HG02981 (cell line): Measurements from ENCODE around the gene HK2.
"Not testable (repeated sequence)": the region's sequence is repeated elsewhere in the genome, so short reads cannot be mapped to it uniquely, and the experiment has no call there.

Experiments
- ATAC-seq: cut with Tn5 transposase; IDR thresholded peaks from one replicate; pipeline ENCODE4 v1.9.1; 2021; ENCODE audit warnings: mild to moderate bottlenecking, moderate library complexity; ENCODE audit not compliant: unreplicated experiment

Gene HK2

GRCh38 chr2:74833418-74834233 lies at the start of gene HK2:
TSS of gene HK2 (plus strand) at chr2:74834127. CDS start at chr2:74834581, 454 bp downstream.
- peak; percentile 75 for ATAC-seq

DNA sequence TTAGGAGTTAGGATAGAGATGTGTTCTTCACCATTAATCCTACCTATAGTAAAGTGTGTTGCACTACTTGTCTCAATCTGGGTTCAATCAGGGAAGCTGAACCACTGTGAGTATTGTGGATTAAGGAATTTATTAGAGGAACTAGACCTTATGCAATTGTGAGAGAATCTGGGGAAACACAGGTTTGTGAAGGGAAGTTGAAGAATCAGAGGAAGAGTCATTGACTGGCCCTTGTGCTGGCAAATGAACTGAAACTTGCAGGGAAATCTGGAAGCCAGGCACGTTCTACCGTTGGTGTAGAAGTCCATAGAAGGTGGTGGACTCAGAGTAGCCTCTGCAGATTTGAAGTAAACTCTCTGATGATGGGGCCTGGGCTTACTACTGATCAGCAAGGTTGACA lies 44.7 kb upstream of the HK2 start:
- no peak for ATAC-seq

GRCh38 chr2:74792282-74792681 lies 41.6 kb upstream of the HK2 start:
- no peak for ATAC-seq

- ATAC-seq, result not testable (repeated sequence)
These were observed 39.0 kb upstream of the HK2 start for GRCh38 chr2:74794878-74795277.

DNA sequence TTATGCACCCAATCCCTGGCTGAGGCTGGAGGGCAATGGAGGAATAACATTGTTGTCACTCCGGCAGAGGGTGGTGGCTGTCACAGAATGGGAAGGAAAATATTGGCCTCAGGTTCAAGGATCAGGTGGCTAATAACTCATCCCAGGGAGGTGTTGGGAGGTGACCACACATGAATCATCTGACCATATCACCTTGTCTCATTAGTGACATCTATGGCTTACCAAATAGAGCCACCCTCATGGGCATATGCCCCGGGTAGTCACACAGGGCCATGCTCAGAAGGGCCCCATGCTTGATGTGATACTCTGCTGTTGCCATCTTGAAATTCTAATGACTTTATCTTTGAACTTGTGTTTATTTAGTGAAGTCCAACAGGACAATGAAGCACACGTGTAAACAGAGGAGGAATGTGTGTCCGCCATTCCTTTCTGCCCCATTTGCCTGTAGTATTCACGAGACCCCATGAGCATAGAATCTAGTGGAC lies 27.5 kb upstream of the HK2 start:
- no peak for ATAC-seq

- ATAC-seq, result no peak
These were observed 27.0 kb upstream of the HK2 start for GRCh38 chr2:74806920-74807319.

GRCh38 chr2:74812787-74813590 lies 20.9 kb upstream of the HK2 start:
- no peak for ATAC-seq

DNA sequence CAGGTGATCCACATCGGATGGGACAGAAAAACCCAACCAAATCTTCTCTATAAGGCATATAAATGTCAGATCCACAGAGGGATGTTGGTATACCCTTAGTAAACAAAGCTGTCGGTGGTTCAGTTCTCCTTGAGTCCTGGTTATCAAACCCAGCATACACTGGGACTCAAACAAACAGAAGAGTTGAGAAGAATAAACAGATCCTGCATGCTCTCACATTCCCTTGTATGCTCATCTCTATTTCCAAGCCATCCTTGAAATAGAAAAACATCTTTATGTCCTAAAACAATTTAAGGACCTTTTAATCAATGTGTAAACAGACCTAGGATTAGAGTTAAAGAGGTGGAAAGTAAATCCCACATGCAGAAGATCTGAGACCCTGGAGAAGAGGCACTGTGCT lies 19.8 kb upstream of the HK2 start:
- ATAC-seq, result no peak

GRCh38 chr2:74815941-74816340 lies 18.0 kb upstream of the HK2 start:
- ATAC-seq, result no peak

DNA sequence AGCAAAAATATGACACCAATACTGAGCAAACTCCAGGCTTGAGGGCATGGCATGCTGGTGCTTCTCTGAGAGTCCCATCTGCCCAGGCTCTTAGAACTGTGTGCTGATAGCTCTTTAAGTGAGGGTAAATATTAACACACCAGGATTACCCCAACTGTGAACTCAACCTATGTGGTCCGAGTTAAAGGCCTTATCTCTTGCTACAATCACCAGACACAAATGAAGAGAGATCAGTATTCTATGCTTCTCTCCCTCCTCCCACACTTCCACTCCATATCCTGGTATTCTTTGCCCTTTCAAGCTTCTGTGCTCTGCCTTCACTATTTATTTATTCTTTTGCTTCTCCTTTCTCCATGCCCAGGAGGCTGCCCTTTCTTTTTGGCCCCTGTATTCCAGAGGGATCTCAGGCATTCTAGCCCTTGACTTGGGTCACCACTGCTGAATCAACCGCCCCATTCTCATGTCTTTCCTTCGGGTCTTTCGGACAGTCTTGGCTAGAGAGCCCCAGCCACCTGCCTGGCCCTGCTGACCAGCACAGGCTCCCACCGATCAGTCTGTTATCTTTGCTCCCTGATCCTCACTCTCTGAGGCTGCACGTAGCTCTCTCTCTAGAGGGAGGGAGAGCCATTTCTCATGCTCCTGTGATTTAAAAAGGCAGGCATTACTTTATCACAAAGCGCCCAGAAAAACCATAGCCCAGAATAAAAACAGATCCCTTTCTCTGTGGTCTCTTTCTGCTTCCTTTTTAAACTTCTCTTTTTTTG lies 17.2 kb upstream of the HK2 start:
- peak; percentile 62 for ATAC-seq

DNA sequence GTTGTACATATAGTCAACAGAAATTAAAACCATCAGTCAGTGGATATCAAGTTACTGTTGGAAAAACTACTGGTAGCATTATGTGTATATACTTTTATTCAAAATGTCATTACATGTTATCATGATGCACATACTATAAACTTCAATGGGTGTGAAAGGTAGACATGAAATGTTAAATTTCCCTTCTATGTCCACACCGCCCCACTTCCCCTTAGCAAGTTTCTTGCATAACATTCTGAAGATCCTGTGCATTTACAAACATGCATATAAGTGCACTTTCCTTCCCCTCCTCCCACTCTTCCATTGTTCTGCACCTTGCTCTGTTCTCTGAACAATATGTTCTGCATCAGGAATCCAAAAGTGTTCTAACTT lies 16.6 kb upstream of the HK2 start:
- ATAC-seq, result no peak

GRCh38 chr2:74819702-74820101 lies 14.2 kb upstream of the HK2 start:
- no peak for ATAC-seq

DNA sequence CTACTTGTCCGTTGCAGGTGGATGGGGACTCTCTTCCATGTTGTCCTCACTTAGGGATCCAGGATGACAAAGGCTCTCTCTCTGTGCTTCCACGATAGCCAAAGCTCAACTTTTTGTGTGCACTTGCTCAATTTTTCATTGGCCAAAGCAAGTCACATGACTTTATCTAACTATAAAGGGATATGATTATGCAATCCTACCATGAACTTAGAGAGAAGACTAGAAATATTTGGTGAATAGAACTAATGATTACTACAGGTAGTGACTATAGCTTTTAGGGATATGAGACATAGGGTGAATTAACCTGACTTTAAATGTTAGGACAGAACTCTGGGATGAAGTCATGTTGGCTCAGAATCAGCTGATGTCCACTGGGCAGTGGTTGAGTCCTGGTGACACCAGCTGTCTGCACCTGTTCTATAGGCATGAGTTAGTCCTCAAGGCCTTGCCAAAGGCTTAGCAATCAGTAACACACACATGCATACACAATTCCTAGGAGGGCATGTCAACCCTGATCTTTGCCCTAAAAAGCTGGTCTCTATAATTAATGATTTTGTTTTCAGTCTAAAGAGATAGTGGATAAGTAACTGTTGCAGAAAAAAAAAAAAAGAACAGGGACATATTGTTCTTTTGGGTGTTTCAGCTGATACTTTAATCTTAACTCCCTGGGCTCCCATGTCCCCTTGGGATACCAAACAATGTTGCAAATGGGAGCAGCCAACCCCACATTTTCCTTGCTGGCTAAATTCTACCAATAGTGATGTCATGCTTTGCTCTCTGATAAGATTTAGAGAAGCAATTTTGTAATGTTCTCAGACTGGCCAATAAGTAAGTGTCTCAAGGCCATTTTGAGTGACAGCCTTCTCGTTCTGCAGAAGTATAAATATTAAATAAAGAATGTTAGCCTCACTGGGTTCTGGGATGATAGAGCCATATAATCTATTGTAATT lies 12.5 kb upstream of the HK2 start:
- no peak for ATAC-seq

DNA sequence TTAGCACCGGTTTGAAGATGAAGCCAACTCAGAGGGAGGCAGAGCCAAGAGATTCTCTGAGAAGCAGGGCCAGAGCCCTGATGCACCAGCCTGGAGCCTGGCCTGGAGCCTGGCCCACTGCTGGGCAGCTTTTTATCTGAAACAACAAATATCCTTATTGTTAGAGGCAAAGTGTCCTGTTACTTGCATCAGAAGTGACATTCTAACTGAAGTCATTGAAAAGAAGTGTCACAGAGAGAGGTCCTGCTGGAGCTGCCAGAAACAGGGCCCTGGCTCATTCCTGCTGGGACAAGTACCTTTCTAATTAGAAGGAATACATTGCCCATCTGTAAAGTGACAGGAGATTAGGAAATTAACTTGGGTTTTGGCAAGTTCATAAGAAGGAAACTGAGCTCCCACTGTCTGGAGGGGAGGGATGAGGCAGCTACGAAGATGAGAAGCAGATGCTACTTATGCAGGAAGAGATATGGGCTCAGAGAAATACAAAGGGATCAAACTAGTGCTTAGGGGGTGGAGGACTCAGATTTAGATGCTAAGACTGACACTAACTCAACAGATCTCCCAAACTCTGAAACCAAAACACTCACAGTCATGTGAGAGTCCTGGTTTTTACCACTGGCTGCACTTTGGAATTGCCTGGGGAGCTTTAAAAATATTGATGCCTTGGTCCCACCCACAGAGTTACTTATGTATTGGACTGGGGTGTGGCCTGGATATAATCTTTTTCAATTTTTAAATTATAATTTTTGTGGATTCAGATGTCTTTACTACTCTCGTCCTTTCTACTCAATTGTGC lies 11.0 kb upstream of the HK2 start:
- no peak for ATAC-seq

GRCh38 chr2:74824679-74825078 lies 9.2 kb upstream of the HK2 start:
- no peak for ATAC-seq

DNA sequence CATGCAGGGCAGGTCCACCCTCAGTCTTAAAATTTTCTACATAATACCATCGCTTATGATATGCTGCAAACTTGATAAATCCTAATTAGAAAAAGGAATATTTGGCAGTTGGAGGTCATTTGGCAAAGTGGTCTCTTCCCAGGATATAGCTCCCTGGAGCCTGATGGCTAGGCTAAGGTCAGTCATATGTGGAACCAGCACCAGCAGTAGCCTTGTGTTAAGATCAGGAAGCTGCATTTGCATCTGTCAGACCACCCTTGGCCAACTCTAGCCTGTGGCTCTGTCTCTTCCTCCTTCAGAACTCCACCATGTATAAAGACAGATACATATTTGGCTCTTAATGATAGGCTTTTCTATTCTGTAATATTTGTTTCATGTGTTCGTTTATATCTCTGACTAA lies 5.4 kb upstream of the HK2 start:
- no peak for ATAC-seq

- ATAC-seq, result no peak
These were observed 2.0 kb upstream of the HK2 start for GRCh38 chr2:74831693-74832530.

- peak; percentile 7 for ATAC-seq
These were observed 386 bp downstream of the HK2 start for GRCh38 chr2:74834234-74834791.
